Heart left ventricle (tissue), 13 donors: ENCODE results near the gene PLA2G2F.

ENCODE experiments used
- POLR2A ChIP-seq, 2 donors: fragments of 450-650 bp; IDR thresholded peaks; one replicate each; pipeline ENCODE4 v1.6.1; 2017; ENCODE audit warnings: antibody characterized with exemption in 2 of 2, mild to moderate bottlenecking in 2 of 2, moderate library complexity in 2 of 2
- TF ChIP-seq, protein P1 (sequence below), 12 donors: fragments of 200-600 bp; sonication (generic) in 4 of 12; IDR thresholded peaks; one replicate each; pipeline versions ENCODE4 v1.5.0 to v1.8.0; 2018 to 2022; ENCODE audit warnings: antibody characterized with exemption in 12 of 12, mild to moderate bottlenecking in 5 of 12
- donor health status: ischemic (EF 13 %, LVEDD 7.1; RV severe dilation, severe dysfunction).
- donor health status: DM: no; HTN: yes; CAD: no.
- donor health status: DM: no; HTN: no; CAD: no.
- donor health status: ischemic (EF 25% LVEDD 6.9; RV normal size, moderate dysfunction).
- donor health status: ischemic (EF 25% LVEDD 5.7; RV mildly dilated, moderate dysfunction).
- donor health status: ischemic (EF 35%, LVEDD 5.7; RV mildly dilated, moderate dysfunction).
- donor health status: nonischemic (EF 11% LVEDD 7.7; RV severe dilation, severe dysfunction).
- donor health status: DM: yes; HTN: yes; CAD: no.
- donor health status: PGD.
- donor health status: ischemic (EF 29% LVEDD 5.4; RV normal size, mild dysfunction).
- donor health status: nonischemic (EF 23%, LVEDD 6.1; RV moderate dilation, normal function).

DNA sequence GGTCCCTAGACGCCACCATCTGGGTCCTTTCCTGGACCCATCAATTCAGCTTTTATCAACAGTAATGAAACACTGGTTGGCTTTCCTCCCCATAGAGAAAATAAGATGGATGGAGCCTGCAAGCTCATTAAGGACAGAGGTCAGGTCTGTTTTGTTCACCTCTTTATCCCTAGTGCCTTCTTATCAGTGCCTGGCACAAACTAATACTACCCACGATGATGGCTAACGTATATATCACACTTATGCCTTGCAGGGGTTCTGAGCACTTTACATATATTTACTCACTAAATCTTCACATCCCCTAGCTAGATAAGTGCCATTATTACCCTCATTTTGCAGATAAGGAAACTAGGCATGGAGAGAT lies 41.7 kb downstream of the PLA2G2F start:
- TF ChIP-seq, protein P1, sequence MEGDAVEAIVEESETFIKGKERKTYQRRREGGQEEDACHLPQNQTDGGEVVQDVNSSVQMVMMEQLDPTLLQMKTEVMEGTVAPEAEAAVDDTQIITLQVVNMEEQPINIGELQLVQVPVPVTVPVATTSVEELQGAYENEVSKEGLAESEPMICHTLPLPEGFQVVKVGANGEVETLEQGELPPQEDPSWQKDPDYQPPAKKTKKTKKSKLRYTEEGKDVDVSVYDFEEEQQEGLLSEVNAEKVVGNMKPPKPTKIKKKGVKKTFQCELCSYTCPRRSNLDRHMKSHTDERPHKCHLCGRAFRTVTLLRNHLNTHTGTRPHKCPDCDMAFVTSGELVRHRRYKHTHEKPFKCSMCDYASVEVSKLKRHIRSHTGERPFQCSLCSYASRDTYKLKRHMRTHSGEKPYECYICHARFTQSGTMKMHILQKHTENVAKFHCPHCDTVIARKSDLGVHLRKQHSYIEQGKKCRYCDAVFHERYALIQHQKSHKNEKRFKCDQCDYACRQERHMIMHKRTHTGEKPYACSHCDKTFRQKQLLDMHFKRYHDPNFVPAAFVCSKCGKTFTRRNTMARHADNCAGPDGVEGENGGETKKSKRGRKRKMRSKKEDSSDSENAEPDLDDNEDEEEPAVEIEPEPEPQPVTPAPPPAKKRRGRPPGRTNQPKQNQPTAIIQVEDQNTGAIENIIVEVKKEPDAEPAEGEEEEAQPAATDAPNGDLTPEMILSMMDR (IDR thresholded peaks at IDR 0.05), result no peak
- no peak for TF ChIP-seq POLR2A (IDR thresholded peaks at IDR 0.05)
